Measurements from ENCODE around the gene ALDH18A1.
"Not testable (repeated sequence)": the region's sequence is repeated elsewhere in the genome, so short reads cannot be mapped to it uniquely, and the experiment has no call there.

Gene ALDH18A1

DNA sequence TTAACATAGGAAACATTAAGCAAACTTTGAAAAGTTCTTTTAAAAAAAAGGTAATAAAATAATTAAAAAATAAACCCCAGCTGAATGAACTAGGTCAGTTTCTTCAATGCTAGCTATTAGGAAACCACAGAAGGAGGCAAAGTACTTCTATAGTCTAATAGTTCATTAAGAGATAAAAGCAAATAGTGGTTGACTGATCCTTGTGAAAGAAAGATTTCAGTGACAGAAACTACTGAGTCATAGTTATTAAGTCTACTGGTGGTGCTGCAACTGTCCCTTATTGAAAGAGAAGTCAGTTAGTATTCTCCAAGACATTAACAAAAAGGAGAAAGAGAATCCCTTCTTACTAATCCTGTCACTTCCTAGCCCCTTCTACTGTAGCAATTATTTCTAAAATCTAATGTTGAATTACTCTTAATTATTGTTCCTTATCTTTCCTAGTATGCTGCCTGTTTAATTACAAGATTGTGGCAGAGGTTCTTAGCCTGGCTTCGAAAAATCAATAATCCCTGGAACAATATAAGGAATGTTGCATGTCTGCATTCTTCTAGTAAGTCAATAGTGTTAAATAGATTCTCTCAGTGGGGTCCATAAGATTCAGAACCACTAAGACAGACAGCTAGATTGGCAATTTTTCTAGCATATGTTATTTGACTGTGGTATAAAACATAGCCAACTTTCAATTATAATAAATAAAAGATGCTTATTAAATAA, 19.0 kb upstream of the ALDH18A1 start:
- Histone ChIP-seq H3K36me3 (ENCODE audit: insufficient read depth, low read length) (0 out of 2 replicates have a peak, but pooled peaks cover 9% of the 10 kb centered on the region), H3K4me3 (ENCODE audit: low read depth, low read length, poor library complexity, severe bottlenecking) (no peak overlapping the region), H2AFZ (ENCODE audit: low read length) (no peak overlapping the region), H3K27me3 (ENCODE audit: insufficient read depth, low read length) (no peaks in the 10 kb centered on the region), H3K4me2 (ENCODE audit: low read length) (no peak overlapping the region), H3K79me2 (ENCODE audit: insufficient read depth, low read length) (no peaks in the 10 kb centered on the region), H3K27ac (ENCODE audit: low read depth, low read length, poor library complexity, severe bottlenecking) (no peak overlapping the region), H3K4me1 (ENCODE audit: insufficient read depth, low read length, severe bottlenecking) (no peaks in the 10 kb centered on the region), H3K9ac (ENCODE audit: low read length) (no peak overlapping the region), H3K9me2 (ENCODE audit: low read depth, low read length) (no peaks in the 10 kb centered on the region), H3F3A (ENCODE audit: insufficient read depth, low read length) (no peaks in the 10 kb centered on the region), H4K20me1 (ENCODE audit: insufficient read depth, low read length) (no peaks in the 10 kb centered on the region), H3K9me3 (ENCODE audit: low read length) (no peaks in the 10 kb centered on the region)
- TF ChIP-seq, protein P1, sequence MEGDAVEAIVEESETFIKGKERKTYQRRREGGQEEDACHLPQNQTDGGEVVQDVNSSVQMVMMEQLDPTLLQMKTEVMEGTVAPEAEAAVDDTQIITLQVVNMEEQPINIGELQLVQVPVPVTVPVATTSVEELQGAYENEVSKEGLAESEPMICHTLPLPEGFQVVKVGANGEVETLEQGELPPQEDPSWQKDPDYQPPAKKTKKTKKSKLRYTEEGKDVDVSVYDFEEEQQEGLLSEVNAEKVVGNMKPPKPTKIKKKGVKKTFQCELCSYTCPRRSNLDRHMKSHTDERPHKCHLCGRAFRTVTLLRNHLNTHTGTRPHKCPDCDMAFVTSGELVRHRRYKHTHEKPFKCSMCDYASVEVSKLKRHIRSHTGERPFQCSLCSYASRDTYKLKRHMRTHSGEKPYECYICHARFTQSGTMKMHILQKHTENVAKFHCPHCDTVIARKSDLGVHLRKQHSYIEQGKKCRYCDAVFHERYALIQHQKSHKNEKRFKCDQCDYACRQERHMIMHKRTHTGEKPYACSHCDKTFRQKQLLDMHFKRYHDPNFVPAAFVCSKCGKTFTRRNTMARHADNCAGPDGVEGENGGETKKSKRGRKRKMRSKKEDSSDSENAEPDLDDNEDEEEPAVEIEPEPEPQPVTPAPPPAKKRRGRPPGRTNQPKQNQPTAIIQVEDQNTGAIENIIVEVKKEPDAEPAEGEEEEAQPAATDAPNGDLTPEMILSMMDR (IDR thresholded peaks at IDR 0.05; ENCODE audit: low read length): no peak
- TF ChIP-seq EZH2 (IDR thresholded peaks at IDR 0.05; ENCODE audit: borderline replicate concordance, low read length): no peak

DNA sequence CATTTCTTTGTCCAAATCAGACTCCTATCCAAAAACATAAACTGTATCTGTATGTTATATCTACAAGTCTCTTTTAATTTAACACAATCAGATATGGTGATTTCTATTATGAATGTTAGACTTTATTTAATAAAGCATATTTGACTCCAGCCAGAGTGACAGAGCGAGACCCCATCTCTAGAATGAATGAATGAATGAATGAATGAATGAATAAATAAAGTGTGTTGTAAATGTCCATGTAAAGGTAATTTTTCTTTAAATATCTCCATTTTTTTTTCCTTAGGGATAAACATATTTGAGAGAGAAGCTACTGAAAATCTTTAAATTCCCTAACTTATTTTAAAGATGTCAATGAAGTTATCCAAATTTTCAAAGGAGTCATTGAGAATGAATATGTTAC, 18.1 kb upstream of the ALDH18A1 start:
- Histone ChIP-seq H3K4me3 (ENCODE audit: low read depth, low read length, poor library complexity, severe bottlenecking) (no peak overlapping the region), H3K9ac (ENCODE audit: low read length) (no peak overlapping the region), H3F3A (ENCODE audit: insufficient read depth, low read length) (no peaks in the 10 kb centered on the region), H2AFZ (ENCODE audit: low read length) (no peak overlapping the region), H3K36me3 (ENCODE audit: insufficient read depth, low read length) (0 out of 2 replicates have a peak, but pooled peaks cover 2% of the 10 kb centered on the region), H4K20me1 (ENCODE audit: insufficient read depth, low read length) (no peaks in the 10 kb centered on the region), H3K27me3 (ENCODE audit: insufficient read depth, low read length) (no peaks in the 10 kb centered on the region), H3K4me2 (ENCODE audit: low read length) (no peak overlapping the region), H3K9me2 (ENCODE audit: low read depth, low read length) (no peaks in the 10 kb centered on the region), H3K9me3 (ENCODE audit: low read length) (no peaks in the 10 kb centered on the region), H3K79me2 (ENCODE audit: insufficient read depth, low read length) (no peaks in the 10 kb centered on the region), H3K27ac (ENCODE audit: low read depth, low read length, poor library complexity, severe bottlenecking) (no peak overlapping the region), H3K4me1 (ENCODE audit: insufficient read depth, low read length, severe bottlenecking) (no peaks in the 10 kb centered on the region)
- TF ChIP-seq EZH2 (IDR thresholded peaks at IDR 0.05; ENCODE audit: borderline replicate concordance, low read length): no peak
- TF ChIP-seq, protein P1 (IDR thresholded peaks at IDR 0.05; ENCODE audit: low read length): no peak

DNA sequence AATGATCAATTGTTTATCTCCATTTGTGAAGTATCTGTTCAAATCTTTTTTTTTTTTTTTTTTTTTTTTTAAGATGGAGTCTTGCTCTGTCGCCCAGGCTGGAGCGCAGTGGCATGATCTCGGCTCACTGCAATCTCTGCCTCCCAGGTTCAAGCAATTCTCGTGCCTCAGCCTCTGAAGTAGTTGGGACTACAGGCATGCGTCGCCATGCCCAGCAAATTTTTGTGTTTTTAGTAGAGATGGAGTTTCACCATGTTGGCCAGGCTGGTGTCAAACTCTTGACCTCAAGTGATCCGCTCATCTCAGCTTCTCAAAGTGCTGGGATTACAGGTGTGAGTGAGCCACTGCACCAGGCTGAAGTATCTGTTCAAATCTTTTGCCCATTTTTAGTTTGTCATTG, 16.1 kb upstream of the ALDH18A1 start:
- not testable (repeated sequence) for H3K79me2 ChIP-seq (ENCODE audit: insufficient read depth, low read length); H3K9me2 ChIP-seq (ENCODE audit: low read depth, low read length); H3K9ac ChIP-seq (ENCODE audit: low read length); H3K4me3 ChIP-seq (ENCODE audit: low read depth, low read length, poor library complexity, severe bottlenecking); H4K20me1 ChIP-seq (ENCODE audit: insufficient read depth, low read length); H3K36me3 ChIP-seq (ENCODE audit: insufficient read depth, low read length); H2AFZ ChIP-seq (ENCODE audit: low read length); H3K4me1 ChIP-seq (ENCODE audit: insufficient read depth, low read length, severe bottlenecking); H3K9me3 ChIP-seq (ENCODE audit: low read length); H3K27ac ChIP-seq (ENCODE audit: low read depth, low read length, poor library complexity, severe bottlenecking); H3K27me3 ChIP-seq (ENCODE audit: insufficient read depth, low read length); H3F3A ChIP-seq (ENCODE audit: insufficient read depth, low read length); H3K4me2 ChIP-seq (ENCODE audit: low read length)

DNA sequence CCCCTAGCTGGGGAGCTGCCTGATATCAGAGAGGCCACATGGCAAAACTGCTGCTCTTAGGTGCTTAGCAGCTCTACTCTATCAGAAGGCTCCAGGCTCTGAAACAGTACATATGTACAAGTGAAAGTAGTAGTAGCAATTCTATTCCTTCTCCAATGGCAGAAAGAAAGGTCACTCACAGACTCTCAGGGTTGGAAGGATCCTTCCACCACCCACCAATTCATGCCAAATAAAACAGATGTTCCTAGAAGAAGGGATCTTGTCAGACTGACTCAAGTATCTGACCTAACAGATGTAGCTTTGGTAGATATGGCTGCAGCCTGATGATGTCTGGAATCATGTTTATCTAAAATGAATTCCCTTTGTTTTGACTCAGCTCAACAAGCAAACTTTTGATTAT, 8.0 kb upstream of the ALDH18A1 start:
- H3K4me3 ChIP-seq (ENCODE audit: low read depth, low read length, poor library complexity, severe bottlenecking): no peak overlapping the region
- no peaks in the 10 kb centered on the region for H3K4me1 ChIP-seq (ENCODE audit: insufficient read depth, low read length, severe bottlenecking)
- H3K9me2 ChIP-seq (ENCODE audit: low read depth, low read length): no peaks in the 10 kb centered on the region
- no peaks in the 10 kb centered on the region for H3F3A ChIP-seq (ENCODE audit: insufficient read depth, low read length)
- no peak overlapping the region for H3K27ac ChIP-seq (ENCODE audit: low read depth, low read length, poor library complexity, severe bottlenecking)
- no peak for TF ChIP-seq EZH2 (IDR thresholded peaks at IDR 0.05; ENCODE audit: borderline replicate concordance, low read length)
- TF ChIP-seq, protein P1 (IDR thresholded peaks at IDR 0.05; ENCODE audit: low read length): no peak
- no peaks in the 10 kb centered on the region for H3K36me3 ChIP-seq (ENCODE audit: insufficient read depth, low read length)
- no peak overlapping the region for H2AFZ ChIP-seq (ENCODE audit: low read length)
- no peak overlapping the region for H3K9ac ChIP-seq (ENCODE audit: low read length)
- no peaks in the 10 kb centered on the region for H3K27me3 ChIP-seq (ENCODE audit: insufficient read depth, low read length)
- H3K4me2 ChIP-seq (ENCODE audit: low read length): no peak overlapping the region
- no peaks in the 10 kb centered on the region for H3K9me3 ChIP-seq (ENCODE audit: low read length)
- no peaks in the 10 kb centered on the region for H3K79me2 ChIP-seq (ENCODE audit: insufficient read depth, low read length)
- H4K20me1 ChIP-seq (ENCODE audit: insufficient read depth, low read length): no peaks in the 10 kb centered on the region

Data from OCI-LY1 (cell line).